HL-60 (cell line): ENCODE results near the gene SMARCA4.

ENCODE experiments used
- DNase-seq, 2 experiments: peaks; one replicate each; pipeline ENCODE4 v3.0.0-alpha.2; 2010 to 2020; ENCODE audit warnings: low read depth in 1 of 2, low spot score in 1 of 2
- H3K27ac ChIP-seq: fragments of 250-450 bp; sonication (Bioruptor Pico); replicated peaks from 2 replicates; pipeline ENCODE4 v1.5.1; 2020; ENCODE audit warnings: mild to moderate bottlenecking, moderate library complexity
- H3K27me3 ChIP-seq: fragments of 250-450 bp; sonication (Bioruptor Pico); 2 replicates; pipeline ENCODE4 v1.5.1; 2021; ENCODE audit warnings: mild to moderate bottlenecking, moderate library complexity; ENCODE audit not compliant: insufficient read depth, poor library complexity, severe bottlenecking
- H3K4me3 ChIP-seq: replicated peaks from 2 replicates; pipeline ENCODE4 v1.5.1; 2011; ENCODE audit warnings: mild to moderate bottlenecking, control low read depth, low read length; ENCODE audit not compliant: insufficient read depth
- GABPA ChIP-seq: IDR thresholded peaks from 2 replicates; pipeline ENCODE4 v1.6.1; 2012; ENCODE audit warnings: low read depth
- POLR2AphosphoS5 ChIP-seq: IDR thresholded peaks from 2 replicates; pipeline ENCODE4 v1.6.1; 2012; ENCODE audit warnings: low read depth
- REST ChIP-seq: IDR thresholded peaks from 2 replicates; pipeline ENCODE4 v1.6.1; 2012; ENCODE audit warnings: low read depth; ENCODE audit not compliant: insufficient replicate concordance
- SPI1 ChIP-seq: IDR thresholded peaks from 2 replicates; pipeline ENCODE4 v1.6.1; 2012; ENCODE audit warnings: low read depth, mild to moderate bottlenecking, borderline replicate concordance
- TF ChIP-seq, protein P1 (sequence below): IDR thresholded peaks from one replicate; pipeline ENCODE4 v1.5.1; 2011; ENCODE audit warnings: low read length, control low read depth, inconsistent platforms; ENCODE audit not compliant: insufficient read depth

SMARCA4 gene

GRCh38 chr19:10923260-10924112 lies 37.3 kb upstream of the SMARCA4 start:
- Histone ChIP-seq H3K4me3 (no peak overlapping the region), H3K27me3 (no peaks in the 10 kb centered on the region), H3K27ac (no peak overlapping the region)
- no peak for DNase-seq
- TF ChIP-seq SPI1 (no peak), REST (no peak), POLR2AphosphoS5 (no peak), GABPA (no peak)
- TF ChIP-seq, protein P1, sequence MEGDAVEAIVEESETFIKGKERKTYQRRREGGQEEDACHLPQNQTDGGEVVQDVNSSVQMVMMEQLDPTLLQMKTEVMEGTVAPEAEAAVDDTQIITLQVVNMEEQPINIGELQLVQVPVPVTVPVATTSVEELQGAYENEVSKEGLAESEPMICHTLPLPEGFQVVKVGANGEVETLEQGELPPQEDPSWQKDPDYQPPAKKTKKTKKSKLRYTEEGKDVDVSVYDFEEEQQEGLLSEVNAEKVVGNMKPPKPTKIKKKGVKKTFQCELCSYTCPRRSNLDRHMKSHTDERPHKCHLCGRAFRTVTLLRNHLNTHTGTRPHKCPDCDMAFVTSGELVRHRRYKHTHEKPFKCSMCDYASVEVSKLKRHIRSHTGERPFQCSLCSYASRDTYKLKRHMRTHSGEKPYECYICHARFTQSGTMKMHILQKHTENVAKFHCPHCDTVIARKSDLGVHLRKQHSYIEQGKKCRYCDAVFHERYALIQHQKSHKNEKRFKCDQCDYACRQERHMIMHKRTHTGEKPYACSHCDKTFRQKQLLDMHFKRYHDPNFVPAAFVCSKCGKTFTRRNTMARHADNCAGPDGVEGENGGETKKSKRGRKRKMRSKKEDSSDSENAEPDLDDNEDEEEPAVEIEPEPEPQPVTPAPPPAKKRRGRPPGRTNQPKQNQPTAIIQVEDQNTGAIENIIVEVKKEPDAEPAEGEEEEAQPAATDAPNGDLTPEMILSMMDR, result no peak

DNA sequence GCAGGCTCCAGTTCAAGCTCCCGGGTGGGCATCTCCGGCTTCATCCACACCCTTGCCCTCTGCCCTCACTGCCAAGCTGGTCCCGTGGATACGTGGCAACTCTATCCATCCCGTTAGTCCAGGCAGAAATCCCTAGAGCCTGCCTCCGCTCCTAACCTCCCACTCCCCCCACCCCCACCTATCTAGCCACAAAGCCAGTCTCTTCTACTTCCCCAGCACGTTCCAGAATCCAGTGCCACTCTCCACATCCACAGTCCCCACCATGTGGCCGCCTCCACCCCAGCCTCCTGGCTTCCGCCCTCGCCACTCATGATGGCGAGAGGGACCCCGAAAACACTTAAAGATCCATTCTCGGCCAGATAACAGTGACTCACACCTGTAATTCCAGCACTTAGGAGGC lies 36.2 kb upstream of the SMARCA4 start:
- TF ChIP-seq REST (no peak), GABPA (no peak), SPI1 (no peak), POLR2AphosphoS5 (no peak)
- TF ChIP-seq, protein P1, result no peak
- no peak for DNase-seq
- Histone ChIP-seq H3K27me3 (no peaks in the 10 kb centered on the region), H3K27ac (no peak overlapping the region), H3K4me3 (no peak overlapping the region)

- TF ChIP-seq POLR2AphosphoS5, result no peak
- peak; percentile 50; the same call in 1 of the 2 replicates for TF ChIP-seq SPI1
- TF ChIP-seq, protein P1, result no peak
- TF ChIP-seq REST, result no peak
- no peak for TF ChIP-seq GABPA
- Histone ChIP-seq H3K27ac (peak overlapping the region; percentile 76), H3K27me3 (no peaks in the 10 kb centered on the region), H3K4me3 (peak overlapping the region; percentile 98)
- peak; percentile 42 to 51 for DNase-seq
Observed at GRCh38 chr19:10927730-10928562, 32.9 kb upstream of the SMARCA4 start.
